Heart left ventricle (tissue), 16 donors: ENCODE measurements around the gene RBM26. TPM values are rescaled to one million over a fixed set of nuclear protein-coding genes. Genes with fewer than 3 reads are reported as not detected.

Experiments
- ATAC-seq, 4 donors: fragments of 200-7000 bp; cut with Tn5 transposase; one replicate each; pipeline ENCODE4 v1.9.1; 2020 to 2022; ENCODE audit warnings: moderate library complexity in 4 of 4, mild to moderate bottlenecking in 3 of 4, moderate number of reproducible peaks in 1 of 4
- DNase-seq, 5 donors: peaks; one replicate each; pipeline ENCODE4 v3.0.0-alpha.2; 2020
- H3K27ac ChIP-seq, 12 donors: fragments of 200-600 bp; sonication (generic) in 4 of 12; one replicate each; pipeline versions ENCODE4 v1.5.0 to v1.8.0; 2016 to 2022; ENCODE audit warnings: mild to moderate bottlenecking in 2 of 12
- H3K27me3 ChIP-seq, 9 donors: fragments of 200-600 bp; sonication (generic) in 2 of 9; one replicate each; pipeline versions ENCODE4 v1.5.1 to v1.8.0; 2016 to 2022; ENCODE audit warnings: mild to moderate bottlenecking in 3 of 9
- H3K36me3 ChIP-seq, 9 donors: fragments of 200-600 bp; sonication (generic) in 2 of 9; one replicate each; pipeline versions ENCODE4 v1.5.0 to v1.8.0; 2018 to 2022; ENCODE audit warnings: mild to moderate bottlenecking in 2 of 9
- H3K4me1 ChIP-seq, 12 donors: fragments of 200-600 bp; sonication (generic) in 4 of 12; one replicate each; pipeline versions ENCODE4 v1.5.0 to v1.8.0; 2016 to 2022; ENCODE audit warnings: mild to moderate bottlenecking in 3 of 12
- H3K4me3 ChIP-seq, 12 donors: fragments of 200-600 bp; sonication (generic) in 4 of 12; one replicate each; pipeline versions ENCODE4 v1.5.0 to v1.8.0; 2017 to 2022; ENCODE audit warnings: mild to moderate bottlenecking in 9 of 12, moderate library complexity in 4 of 12
- H3K9me3 ChIP-seq, 12 donors: fragments of 200-600 bp; sonication (generic) in 4 of 12; one replicate each; pipeline versions ENCODE4 v1.5.0 to v1.8.0; 2016 to 2022; ENCODE audit warnings: mild to moderate bottlenecking in 1 of 12
- CTCF ChIP-seq, 12 donors: fragments of 200-600 bp; sonication (generic) in 4 of 12; IDR thresholded peaks; one replicate each; pipeline versions ENCODE4 v1.5.0 to v1.8.0; 2018 to 2022; ENCODE audit warnings: antibody characterized with exemption in 12 of 12, mild to moderate bottlenecking in 5 of 12
- POLR2A ChIP-seq, 2 donors: fragments of 450-650 bp; IDR thresholded peaks; one replicate each; pipeline ENCODE4 v1.6.1; 2017; ENCODE audit warnings: antibody characterized with exemption in 2 of 2, mild to moderate bottlenecking in 2 of 2, moderate library complexity in 2 of 2
- WGBS, 4 donors: extraction: QIAGEN DNeasy Blood & Tissue Kit in 2 of 4; methylation state at CpG; one replicate each; pipeline versions ENCODE4 v1.1.5 to v1.1.7; 2013 to 2018; 5-methylcytosine and 5-hydroxymethylcytosine counted together
- intact Hi-C, 10 donors: fragments of 100-400 bp; cut with DNase I; formaldehyde crosslinking; loops; one replicate each; pipeline versions ENCODE4 v1.11.1 to v1.14.2; 2022
- polyA plus RNA-seq, 2 donors: library from polyadenylated mRNA; stranded (reverse); fragments of 200-250 nt; gene quantifications; one replicate each; pipeline ENCODE4 v1.2.3, GENCODE V29; 2013
- total RNA-seq, 9 donors: library from RNA; depleted of rRNA in 2 of 9; stranded (reverse); fragments of >200 nt in 2 of 9; fragmentation: NEBNext Ultra II Directional in 3 of 9; extraction: Animal tissue kit (Norgen Biotek cat#: 25700) in 3 of 9; gene quantifications; one replicate each; pipeline versions ENCODE4 v1.1.0 to v1.2.4, GENCODE V29; 2016 to 2023
- donor health status: ischemic (EF 13 %, LVEDD 7.1; RV severe dilation, severe dysfunction).
- donor health status: healthy with polysubstance abuse.
- donor health status: DM: no; HTN: yes; CAD: no.
- donor health status: DM: no; HTN: no; CAD: no.
- donor health status: ischemic (EF 25% LVEDD 6.9; RV normal size, moderate dysfunction).
- donor health status: ischemic (EF 25% LVEDD 5.7; RV mildly dilated, moderate dysfunction).
- donor health status: healthy.
- donor health status: DM: yes; HTN: yes; CAD: no.
- donor health status: ischemic (EF 35%, LVEDD 5.7; RV mildly dilated, moderate dysfunction).
- donor health status: nonischemic (EF 11% LVEDD 7.7; RV severe dilation, severe dysfunction).
- donor health status: DM: yes; HTN: yes; CAD: no.
- donor health status: PGD.
- donor health status: ischemic (EF 29% LVEDD 5.4; RV normal size, mild dysfunction).
- donor health status: nonischemic (EF 23%, LVEDD 6.1; RV moderate dilation, normal function).

Gene RBM26
- total and polyA plus RNA-seq, 11 donors: 11.5 to 28.4 (median 20.8) TPM

DNA sequence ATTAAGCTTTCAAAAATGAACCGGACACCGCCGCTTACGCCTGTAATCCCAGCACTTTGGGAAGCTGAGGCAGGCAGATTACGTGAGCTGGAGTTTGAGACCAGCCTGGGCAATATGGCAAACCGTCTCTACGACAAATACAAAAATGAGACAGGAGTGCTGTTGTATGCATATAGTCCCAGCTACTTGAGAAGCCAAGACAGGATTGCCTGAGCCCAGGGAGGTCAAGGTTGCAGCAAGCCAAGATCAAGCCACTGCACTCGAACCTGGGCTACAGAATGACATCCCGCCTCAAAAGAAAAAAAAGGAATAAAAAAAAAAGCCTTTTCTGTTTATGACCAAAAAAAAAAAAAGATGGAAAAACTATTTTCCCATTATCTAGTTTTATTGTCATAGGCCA is 96.4 kb downstream of the RBM26 start:
- DNase-seq (no peak), ATAC-seq (no peak)
- 86 to 88% (median 87%) methylated on average over 9 of the region's 9 CpGs for WGBS, 4 donors
- peaks cover 0 to 9% (median 0%) of the 10 kb centered on the region in 9 donors for H3K36me3 ChIP-seq
- no peak overlapping the region for H3K27ac ChIP-seq
- H3K27me3 ChIP-seq: no peaks in the 10 kb centered on the region
- TF ChIP-seq POLR2A (IDR thresholded peaks at IDR 0.05) (no peak), CTCF (IDR thresholded peaks at IDR 0.05) (no peak)
- H3K9me3 ChIP-seq: no peaks in the 10 kb centered on the region
- H3K4me1 ChIP-seq: peaks cover 0 to 9% (median 0%) of the 10 kb centered on the region in 12 donors
- no peak overlapping the region for H3K4me3 ChIP-seq
- intact Hi-C loops: no loop called here

- peaks cover 0 to 3% (median 0%) of the 10 kb centered on the region in 9 donors for H3K36me3 ChIP-seq
- intact Hi-C loops: no loop called here
- H3K4me3 ChIP-seq: no peak overlapping the region
- no peaks in the 10 kb centered on the region for H3K27me3 ChIP-seq
- H3K4me1 ChIP-seq: peaks cover 0 to 9% (median 0%) of the 10 kb centered on the region in 12 donors
- H3K27ac ChIP-seq: no peak overlapping the region
- no peak for TF ChIP-seq CTCF (IDR thresholded peaks at IDR 0.05)
- no peak for TF ChIP-seq POLR2A (IDR thresholded peaks at IDR 0.05)
- WGBS, 4 donors: 56 to 69% (median 66%) methylated on average over 8 of the region's 8 CpGs
- ATAC-seq (peak in 3 of 4 donors; percentile 9 to 70 (median 41)), DNase-seq (peak in 2 of 5 donors; percentile 22 to 33)
- H3K9me3 ChIP-seq: no peaks in the 10 kb centered on the region
Measured at GRCh38 chr13:79307866-79308298, 98.2 kb downstream of the RBM26 start.

DNA sequence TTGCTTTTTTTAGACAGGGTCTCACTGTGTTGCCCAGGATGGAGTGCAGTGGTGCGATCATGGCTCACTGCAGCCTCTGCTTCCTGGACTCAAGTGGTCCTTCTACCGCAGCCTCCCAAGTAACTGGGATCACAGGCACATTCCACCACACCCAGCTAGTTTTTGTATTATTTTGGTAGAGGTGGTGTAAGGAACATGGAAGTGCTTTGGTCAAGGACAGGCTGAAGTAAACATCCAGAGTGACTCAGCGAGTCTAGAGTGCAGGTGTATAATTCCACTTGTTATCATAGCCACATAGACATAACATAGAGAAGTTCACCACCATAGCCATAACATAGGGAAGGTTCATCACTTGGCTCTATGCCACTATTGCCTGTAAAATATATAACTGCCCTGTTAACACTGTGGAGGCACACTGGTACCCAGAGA is 98.6 kb downstream of the RBM26 start:
- Histone ChIP-seq H3K27ac (no peak overlapping the region), H3K4me3 (no peak overlapping the region), H3K36me3 (peaks cover 0 to 3% (median 0%) of the 10 kb centered on the region in 9 donors), H3K9me3 (no peaks in the 10 kb centered on the region), H3K27me3 (no peaks in the 10 kb centered on the region), H3K4me1 (peaks cover 0 to 9% (median 0%) of the 10 kb centered on the region in 12 donors)
- intact Hi-C loops: no loop called here
- no peak for DNase-seq
- peak in 1 of 4 donors; percentile 34 for ATAC-seq
- 93 to 100% (median 95%) methylated on average over 3 of the region's 3 CpGs for WGBS, 4 donors
- no peak for TF ChIP-seq CTCF (IDR thresholded peaks at IDR 0.05)
- TF ChIP-seq POLR2A (IDR thresholded peaks at IDR 0.05): no peak

DNA sequence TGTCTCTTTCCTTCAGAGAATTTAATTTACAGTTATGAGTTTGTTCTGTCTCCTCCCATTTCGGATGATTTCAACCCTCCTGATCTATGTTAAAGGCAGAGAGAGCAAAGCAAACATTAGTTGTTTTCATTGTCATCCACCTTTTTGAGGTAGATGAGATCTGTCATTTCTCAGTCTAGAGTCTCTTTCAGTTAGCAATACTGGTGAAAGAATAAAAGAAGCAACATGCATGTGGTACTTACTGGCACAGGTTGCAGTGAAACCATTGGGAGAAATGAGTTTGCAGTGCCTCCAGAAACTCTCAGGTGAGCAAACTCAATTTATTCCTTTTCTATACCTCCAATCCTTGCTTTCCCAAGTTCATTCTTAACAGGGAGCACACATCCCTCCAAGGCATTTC is 99.4 kb downstream of the RBM26 start:
- TF ChIP-seq CTCF (IDR thresholded peaks at IDR 0.05): no peak
- TF ChIP-seq POLR2A (IDR thresholded peaks at IDR 0.05): no peak
- ATAC-seq: no peak

More for the DNA sequence above, 99.4 kb downstream of the RBM26 start:
- Histone ChIP-seq H3K27ac (no peak overlapping the region), H3K9me3 (peaks cover 0 to 4% (median 0%) of the 10 kb centered on the region in 12 donors), H3K4me1 (peaks cover 0 to 9% (median 0%) of the 10 kb centered on the region in 12 donors), H3K27me3 (no peaks in the 10 kb centered on the region), H3K4me3 (no peak overlapping the region), H3K36me3 (no peaks in the 10 kb centered on the region)
- WGBS, 4 donors: 78 to 89% (median 82%) methylated on average over 1 of the region's 1 CpG
- intact Hi-C loops: no loop called here
- no peak for DNase-seq
